HG02759 (cell line): Measurements from ENCODE around the gene ACVR2B.

Experiments
- ATAC-seq: cut with Tn5 transposase; IDR thresholded peaks from one replicate; pipeline ENCODE4 v1.9.1; 2021; ENCODE audit warnings: mild to moderate bottlenecking, moderate library complexity; ENCODE audit not compliant: unreplicated experiment

ACVR2B gene

DNA sequence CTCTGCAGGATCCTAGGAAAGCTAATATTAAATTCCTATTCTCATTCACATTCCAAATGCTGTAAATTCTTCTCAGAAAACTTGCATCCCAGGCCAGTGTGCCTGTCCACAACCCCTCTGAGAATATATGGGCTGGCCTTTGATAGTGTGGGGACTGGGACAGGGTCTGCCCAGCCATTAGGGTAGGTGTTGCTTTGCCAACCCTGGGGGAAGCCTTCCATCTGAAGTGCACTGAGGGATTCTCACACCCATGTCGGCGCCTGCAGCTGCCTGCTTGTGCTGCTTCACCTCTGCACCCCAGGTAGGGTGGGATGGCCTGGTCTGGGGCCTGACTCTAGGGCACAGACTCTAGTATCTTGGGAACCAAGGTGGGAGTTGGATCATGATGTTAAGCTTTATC is 27.2 kb downstream of the ACVR2B start:
- ATAC-seq, result no peak

DNA sequence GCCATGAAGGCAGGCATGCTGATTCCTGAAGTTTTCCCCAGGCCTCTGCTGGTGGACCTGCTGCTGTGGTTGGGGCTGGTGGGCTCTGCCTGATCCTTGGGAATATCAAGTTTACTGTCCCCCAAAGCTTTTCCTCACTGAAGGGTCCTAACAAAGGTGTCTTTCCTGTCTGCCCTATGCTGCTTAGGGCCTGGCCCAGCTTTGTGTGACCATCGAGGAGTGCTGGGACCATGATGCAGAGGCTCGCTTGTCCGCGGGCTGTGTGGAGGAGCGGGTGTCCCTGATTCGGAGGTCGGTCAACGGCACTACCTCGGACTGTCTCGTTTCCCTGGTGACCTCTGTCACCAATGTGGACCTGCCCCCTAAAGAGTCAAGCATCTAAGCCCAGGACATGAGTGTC is 29.3 kb downstream of the ACVR2B start:
- no peak for ATAC-seq

DNA sequence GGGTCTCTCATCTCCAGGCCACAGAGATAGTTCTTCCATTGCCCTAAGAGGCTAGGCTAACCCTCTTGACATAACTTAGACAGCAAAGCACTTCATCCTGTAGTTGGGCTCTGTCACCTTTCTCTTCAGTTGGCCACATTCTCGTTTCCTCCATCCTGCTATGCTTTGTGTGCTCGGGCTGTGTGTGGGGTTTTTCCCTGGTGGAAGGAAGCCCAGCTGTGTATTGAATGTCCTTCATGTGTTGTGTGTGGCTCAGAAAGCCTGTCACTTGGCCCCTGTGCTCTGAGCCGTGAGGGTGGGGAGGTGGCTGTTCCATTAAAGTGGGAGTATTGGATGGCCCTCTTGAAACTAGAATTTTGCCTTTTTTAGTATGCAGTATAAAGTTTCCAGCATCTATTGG is 33.6 kb downstream of the ACVR2B start:
- ATAC-seq, result peak; percentile 90

DNA sequence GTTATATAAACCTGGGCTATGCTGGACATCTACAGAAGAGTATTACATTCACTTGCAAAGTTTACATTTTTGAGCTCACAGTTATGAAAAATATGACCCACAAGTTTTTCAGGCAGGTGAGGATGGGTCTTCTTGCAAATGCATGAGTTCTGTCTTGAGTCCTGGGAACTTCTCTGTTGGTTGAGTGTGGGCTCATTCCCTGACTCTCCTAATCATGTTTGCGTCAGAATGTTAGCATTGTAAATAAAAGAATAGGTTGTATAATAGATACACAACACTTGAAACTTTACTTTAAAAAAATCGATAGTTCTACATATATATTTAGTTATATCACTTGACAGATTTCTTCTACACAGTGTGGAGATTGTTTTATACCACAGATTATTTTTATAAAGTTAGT is 35.3 kb downstream of the ACVR2B start:
- no peak for ATAC-seq

DNA sequence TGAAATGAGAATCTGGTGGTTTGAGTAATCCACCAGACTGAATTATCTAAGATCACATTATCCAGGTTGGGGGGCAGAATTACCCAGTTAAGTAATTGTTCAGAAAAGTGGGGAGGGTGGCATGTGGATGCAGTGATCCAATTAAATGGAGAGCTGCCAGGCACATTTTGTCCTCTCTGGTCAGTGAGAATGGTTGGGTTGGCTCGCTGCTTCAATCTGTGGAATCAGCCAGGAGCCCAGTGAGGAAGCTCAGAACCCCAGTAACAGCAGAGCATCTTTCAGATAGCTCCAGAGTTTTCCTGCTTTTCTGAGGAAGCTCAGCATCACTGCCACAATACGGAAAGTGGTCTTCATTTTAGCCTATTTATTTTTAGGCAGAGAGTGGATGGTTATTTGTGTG is 36.1 kb downstream of the ACVR2B start:
- no peak for ATAC-seq

DNA sequence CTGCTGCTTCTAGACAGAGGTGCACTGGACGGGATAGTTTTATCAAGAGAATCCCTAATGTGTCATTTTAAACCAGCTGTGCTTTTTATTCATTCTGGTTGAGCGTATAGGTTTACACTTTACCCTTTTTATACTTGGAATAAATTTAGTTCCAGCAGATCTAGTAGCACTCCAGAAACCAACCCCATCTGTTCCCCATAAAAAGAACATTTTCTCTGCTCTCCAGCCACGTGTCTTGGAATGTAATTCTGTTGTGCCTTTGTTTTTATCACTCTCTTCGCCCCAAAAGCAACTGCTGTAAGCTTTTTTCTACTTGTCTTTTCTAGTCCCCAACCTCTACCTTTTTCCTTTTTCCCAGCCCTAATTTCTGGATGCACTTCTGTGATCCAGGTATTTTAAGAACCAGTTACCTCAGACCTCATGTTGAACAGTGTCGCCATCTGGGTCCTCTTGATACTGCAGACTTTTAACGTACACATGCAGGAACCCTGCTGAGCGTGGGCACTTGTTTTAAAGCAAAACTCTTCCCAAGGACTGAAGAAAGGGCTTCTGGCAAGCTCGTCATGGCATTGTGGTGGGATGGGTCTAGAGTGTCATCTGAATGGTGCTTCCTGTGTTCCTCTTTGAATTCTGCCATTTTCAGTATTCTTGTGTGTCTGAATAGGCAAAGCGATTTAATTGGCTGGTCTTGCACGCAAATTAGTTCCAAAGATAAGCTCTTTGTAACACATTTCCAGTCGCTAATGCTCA is 36.8 kb downstream of the ACVR2B start:
- no peak for ATAC-seq

- no peak for ATAC-seq
These were observed 37.5 kb downstream of the ACVR2B start for GRCh38 chr3:38491215-38491614.

DNA sequence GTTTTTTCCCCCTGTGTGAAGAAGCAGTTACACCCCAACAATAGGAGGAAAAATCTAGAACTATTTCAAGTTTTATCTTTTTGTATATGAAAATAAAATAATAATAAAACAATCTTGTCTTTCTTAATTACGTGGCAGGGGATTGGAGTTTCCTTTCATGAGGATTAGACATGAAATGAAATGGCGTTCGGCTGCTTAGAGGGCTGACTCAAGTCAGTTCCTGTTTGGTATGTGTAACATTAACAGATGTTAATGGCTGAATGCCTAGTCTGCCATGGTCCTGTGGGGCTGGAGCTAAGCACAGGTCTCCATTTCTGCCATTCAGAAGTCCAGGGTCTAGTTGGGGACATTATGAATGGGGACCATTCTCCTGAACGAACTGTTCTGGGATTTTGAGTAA is 39.3 kb downstream of the ACVR2B start:
- no peak for ATAC-seq

GRCh38 chr3:38496131-38496910 is 42.6 kb downstream of the ACVR2B start, which contains the start of gene EXOG:
TSS of gene EXOG (plus strand) at chr3:38496340. CDS start at chr3:38496368, 28 bp downstream.
- ATAC-seq, result peak; percentile 92

GRCh38 chr3:38497031-38497430 is 43.3 kb downstream of the ACVR2B start:
- no peak for ATAC-seq

- ATAC-seq, result no peak
These were observed 47.2 kb downstream of the ACVR2B start for GRCh38 chr3:38500688-38501417.

DNA sequence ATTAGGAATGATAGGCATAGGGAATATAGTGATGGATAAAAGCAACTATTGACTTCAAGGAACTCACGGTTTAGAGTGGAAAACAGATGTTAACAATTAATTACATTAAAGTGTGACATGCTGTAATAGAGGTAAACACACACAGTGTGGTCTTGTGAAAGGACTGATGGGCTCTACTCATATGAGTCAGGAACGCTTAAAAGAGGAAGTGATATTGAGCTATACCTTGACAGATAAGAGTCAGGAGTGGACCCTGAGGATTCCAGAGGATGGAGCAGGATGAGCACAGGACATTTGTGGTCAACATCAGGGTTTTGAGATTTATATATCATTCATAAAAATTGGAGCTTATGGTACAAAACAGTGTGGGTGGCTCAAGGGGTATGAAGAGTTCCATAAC is 53.4 kb downstream of the ACVR2B start:
- ATAC-seq, result peak; percentile 96

GRCh38 chr3:38509732-38510131 is 56.0 kb downstream of the ACVR2B start:
- ATAC-seq, result no peak

DNA sequence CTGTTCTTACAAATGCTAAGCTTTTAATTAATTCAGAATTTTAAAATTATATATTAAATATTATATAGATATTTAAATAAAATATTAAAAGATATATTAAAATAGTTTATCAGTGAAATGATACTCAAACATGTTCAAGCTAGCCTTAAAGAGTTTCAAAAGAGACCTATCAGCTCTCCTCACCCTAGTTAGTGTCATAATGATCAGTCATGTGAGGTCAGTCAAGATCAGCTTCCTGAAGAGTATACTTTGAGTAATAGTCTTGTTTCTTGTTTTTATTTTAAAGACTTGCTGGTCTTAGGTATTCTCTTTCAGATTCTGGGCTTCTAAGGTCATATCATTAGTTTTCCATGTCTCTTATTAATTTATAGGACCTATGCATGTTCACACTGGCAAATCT is 56.9 kb downstream of the ACVR2B start:
- ATAC-seq, result no peak

DNA sequence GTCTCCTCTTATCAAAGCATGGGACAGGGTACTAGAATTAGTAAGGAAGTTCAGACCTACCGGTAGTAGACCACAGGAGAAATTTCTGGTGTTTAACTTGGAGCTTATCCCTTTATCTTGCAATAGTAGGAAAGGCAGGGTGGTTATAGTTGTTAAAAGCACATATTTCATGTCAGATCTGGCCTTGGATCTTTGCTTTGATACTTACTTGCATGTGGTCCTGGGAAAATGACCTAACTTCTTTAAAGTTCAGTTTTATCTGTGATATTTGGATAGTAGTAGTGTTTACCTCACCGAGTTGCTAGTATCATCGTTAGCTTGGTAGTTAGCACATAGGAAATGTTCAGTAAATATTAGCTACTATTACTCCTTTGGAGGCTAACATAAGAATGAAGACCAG is 57.9 kb downstream of the ACVR2B start:
- no peak for ATAC-seq

DNA sequence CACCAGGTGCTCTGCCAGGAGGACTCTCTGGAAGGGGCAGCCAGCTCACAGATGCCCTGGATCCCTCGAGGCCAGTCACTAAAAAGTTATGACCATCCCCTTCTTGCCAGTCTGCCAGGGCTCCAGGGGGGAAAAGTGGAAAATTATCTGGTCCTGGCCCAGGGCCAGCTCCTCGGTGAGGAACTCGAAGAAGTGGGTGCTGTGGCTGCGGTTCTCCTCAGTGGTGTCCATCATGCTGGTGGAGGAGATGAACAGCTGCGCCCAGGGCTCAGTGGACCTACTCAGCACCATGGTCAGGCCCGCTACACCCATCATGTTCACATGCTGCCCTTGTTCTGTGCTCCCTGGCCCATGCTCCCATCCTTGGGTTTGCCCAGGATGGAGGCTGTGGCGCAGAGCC is 61.7 kb downstream of the ACVR2B start:
- ATAC-seq, result no peak

- ATAC-seq, result no peak
These were observed 63.0 kb downstream of the ACVR2B start for GRCh38 chr3:38516669-38517068.

GRCh38 chr3:38519000-38519399 is 65.3 kb downstream of the ACVR2B start:
- ATAC-seq, result no peak

- ATAC-seq, result no peak
These were observed 66.0 kb downstream of the ACVR2B start for GRCh38 chr3:38519651-38520050.

DNA sequence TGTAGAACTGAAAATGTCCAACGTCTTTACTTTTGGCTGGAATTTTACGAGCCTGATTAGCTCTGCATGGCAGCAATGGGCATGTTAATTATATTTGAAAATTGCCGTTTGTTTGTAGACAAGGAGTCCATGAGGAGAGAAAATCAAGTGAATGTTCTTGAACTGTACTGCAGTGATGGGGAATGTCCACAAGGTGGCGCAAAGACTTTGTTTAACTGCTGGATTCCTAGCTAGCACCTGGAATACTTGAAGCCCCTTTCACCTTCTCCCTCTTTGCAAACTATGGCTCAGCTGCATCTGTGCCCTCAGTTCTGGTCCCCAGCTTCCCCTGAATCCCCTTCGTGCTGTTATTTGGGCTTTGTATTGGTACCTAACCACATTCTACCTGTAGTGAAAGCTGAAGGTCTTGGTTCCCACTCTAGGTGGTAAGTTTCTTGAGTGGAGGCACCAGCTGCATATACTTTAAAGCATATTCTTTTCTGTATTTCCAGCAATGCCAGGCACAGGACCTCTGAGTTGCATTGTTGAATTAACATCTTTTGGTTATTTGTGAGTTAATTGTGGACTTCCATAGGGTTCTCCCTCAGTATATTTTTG is 67.8 kb downstream of the ACVR2B start:
- ATAC-seq, result peak; percentile 60

- no peak for ATAC-seq
These were observed 68.3 kb downstream of the ACVR2B start for GRCh38 chr3:38522002-38522401.
